PC-9 (cell line): ENCODE results near the gene TIMM29. TPM values are rescaled to one million over a fixed set of nuclear protein-coding genes. Genes with fewer than 3 reads are reported as not detected.

Experiments used
- BruUV-seq: library from RNA; stranded (reverse); fragments of 400-500 nt; replicated peaks from 2 replicates; lab custom pipeline; 2021; lab: Mats Ljungman, UMichigan
- CTCF ChIA-PET: fragments of 300-600 bp; sonication (Branson Sonifier 250); formaldehyde crosslinking; loops from one replicate; lab custom pipeline; 2022; ENCODE audit warnings: antibody characterized with exemption; lab: Charles Lee
- POLR2A ChIA-PET: fragments of 300-600 bp; sonication (Branson Sonifier 250); formaldehyde crosslinking; loops from one replicate; lab custom pipeline; 2022; ENCODE audit warnings: antibody characterized with exemption; ENCODE audit not compliant: unreplicated experiment; lab: Charles Lee
- DNase-seq, 2 experiments: peaks; one replicate each; pipeline versions ENCODE4 v3.0.0 to v3.0.0-alpha.2; 2015 to 2022; ENCODE audit warnings: mixed read lengths in 1 of 2
- H2AFZ ChIP-seq: fragments of 200-600 bp; sonication (generic); 2 replicates; pipeline ENCODE4 v1.8.1; 2017; ENCODE audit warnings: antibody characterized with exemption
- H3F3A ChIP-seq: fragments of 200-600 bp; sonication (generic); 2 replicates; pipeline ENCODE4 v1.8.1; 2017; ENCODE audit warnings: antibody characterized with exemption, mild to moderate bottlenecking, low read depth; ENCODE audit not compliant: insufficient read depth
- H3K27ac ChIP-seq: fragments of 200-600 bp; sonication (generic); 2 replicates; pipeline ENCODE4 v1.6.1; 2016; ENCODE audit warnings: mixed run types
- H3K27me3 ChIP-seq: fragments of 200-600 bp; sonication (generic); 2 replicates; pipeline ENCODE4 v1.6.1; 2016; ENCODE audit warnings: low read depth, mixed run types; ENCODE audit not compliant: insufficient read depth
- H3K36me3 ChIP-seq: fragments of 200-600 bp; sonication (generic); 2 replicates; pipeline ENCODE4 v1.6.1; 2016; ENCODE audit warnings: low read depth, mixed run types
- H3K4me1 ChIP-seq: fragments of 200-600 bp; sonication (generic); replicated peaks from 2 replicates; pipeline ENCODE4 v1.6.1; 2016; ENCODE audit warnings: mixed run types; ENCODE audit not compliant: insufficient read depth
- H3K4me2 ChIP-seq: fragments of 200-600 bp; sonication (generic); 2 replicates; pipeline ENCODE4 v1.6.1; 2017; ENCODE audit warnings: mixed run types
- H3K4me3 ChIP-seq: fragments of 200-600 bp; sonication (generic); 2 replicates; pipeline ENCODE4 v1.6.1; 2016; ENCODE audit warnings: mixed run types
- H3K79me2 ChIP-seq: fragments of 200-600 bp; sonication (generic); 2 replicates; pipeline ENCODE4 v1.6.1; 2017; ENCODE audit warnings: low read depth, mixed run types
- H3K9me2 ChIP-seq: fragments of 200-600 bp; sonication (generic); 2 replicates; pipeline ENCODE4 v1.8.1; 2017; ENCODE audit warnings: mild to moderate bottlenecking; ENCODE audit not compliant: insufficient read depth
- H3K9me3 ChIP-seq: fragments of 200-600 bp; sonication (generic); 2 replicates; pipeline ENCODE4 v1.8.1; 2016; ENCODE audit warnings: low read depth; ENCODE audit not compliant: insufficient read depth
- H4K20me1 ChIP-seq: fragments of 200-600 bp; sonication (generic); 2 replicates; pipeline ENCODE4 v1.8.1; 2017; ENCODE audit not compliant: insufficient read depth
- EZH2 ChIP-seq: fragments of 200-600 bp; sonication (generic); IDR thresholded peaks from 2 replicates; pipeline ENCODE4 v1.8.0; 2017; ENCODE audit warnings: antibody characterized with exemption, low read depth
- intact Hi-C: fragments of 100-400 bp; cut with micrococcal nuclease; formaldehyde crosslinking; loops from one replicate; pipeline ENCODE4 v1.10.0; 2022; ENCODE audit not compliant: unreplicated experiment
- total RNA-seq: library from RNA; stranded (reverse); gene quantifications from 2 replicates; pipeline ENCODE4 v1.2.3, GENCODE V29; 2021
- TF ChIP-seq, protein P1 (sequence below): fragments of 200-600 bp; sonication (generic); conservative IDR thresholded peaks from 2 replicates; pipeline ENCODE4 v1.6.1; 2017; ENCODE audit warnings: mixed run types, antibody characterized with exemption, mild to moderate bottlenecking, moderate library complexity

Gene TIMM29
- total RNA-seq, 1 experiment from 2014 or later = 22.4 TPM

DNA sequence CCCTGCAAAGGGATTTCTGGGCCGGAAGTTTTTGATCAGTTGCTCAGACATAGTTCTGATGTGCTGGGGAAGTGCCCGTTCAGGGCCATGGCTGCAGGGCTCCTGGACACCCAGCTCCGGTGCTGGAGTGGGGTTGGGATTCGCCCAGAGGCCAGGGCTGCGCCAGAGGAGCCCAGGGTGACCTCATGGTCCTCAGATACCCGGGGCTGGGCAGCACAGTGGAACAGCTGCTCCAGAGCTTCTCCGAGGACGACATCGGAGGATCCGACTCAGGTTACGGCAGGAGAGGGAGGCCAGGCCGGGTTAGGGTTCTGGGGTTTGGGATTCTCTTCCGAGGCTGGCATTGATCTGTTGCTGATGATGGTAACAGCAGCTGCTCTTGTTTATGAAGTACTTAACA, 36.4 kb upstream of the TIMM29 start:
- ChIA-PET POLR2A (no interaction called here), CTCF (no interaction called here)
- no peaks in the 10 kb centered on the region for H3K27me3 ChIP-seq
- peaks cover 64% of the 10 kb centered on the region for H3K79me2 ChIP-seq
- H4K20me1 ChIP-seq = peaks cover 31% of the 10 kb centered on the region
- no peak overlapping the region for H3K27ac ChIP-seq
- H3K36me3 ChIP-seq = no peaks in the 10 kb centered on the region
- H3K9me3 ChIP-seq = no peaks in the 10 kb centered on the region
- TF ChIP-seq EZH2 = no peak
- TF ChIP-seq, protein P1, sequence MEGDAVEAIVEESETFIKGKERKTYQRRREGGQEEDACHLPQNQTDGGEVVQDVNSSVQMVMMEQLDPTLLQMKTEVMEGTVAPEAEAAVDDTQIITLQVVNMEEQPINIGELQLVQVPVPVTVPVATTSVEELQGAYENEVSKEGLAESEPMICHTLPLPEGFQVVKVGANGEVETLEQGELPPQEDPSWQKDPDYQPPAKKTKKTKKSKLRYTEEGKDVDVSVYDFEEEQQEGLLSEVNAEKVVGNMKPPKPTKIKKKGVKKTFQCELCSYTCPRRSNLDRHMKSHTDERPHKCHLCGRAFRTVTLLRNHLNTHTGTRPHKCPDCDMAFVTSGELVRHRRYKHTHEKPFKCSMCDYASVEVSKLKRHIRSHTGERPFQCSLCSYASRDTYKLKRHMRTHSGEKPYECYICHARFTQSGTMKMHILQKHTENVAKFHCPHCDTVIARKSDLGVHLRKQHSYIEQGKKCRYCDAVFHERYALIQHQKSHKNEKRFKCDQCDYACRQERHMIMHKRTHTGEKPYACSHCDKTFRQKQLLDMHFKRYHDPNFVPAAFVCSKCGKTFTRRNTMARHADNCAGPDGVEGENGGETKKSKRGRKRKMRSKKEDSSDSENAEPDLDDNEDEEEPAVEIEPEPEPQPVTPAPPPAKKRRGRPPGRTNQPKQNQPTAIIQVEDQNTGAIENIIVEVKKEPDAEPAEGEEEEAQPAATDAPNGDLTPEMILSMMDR = no peak
- no peak overlapping the region for H3K4me2 ChIP-seq
- H3F3A ChIP-seq = peaks cover 7% of the 10 kb centered on the region; the same call in 1 of the 2 replicates
- H3K4me3 ChIP-seq = no peak overlapping the region
- H3K4me1 ChIP-seq = 0 out of 2 replicates have a peak, but pooled peaks cover 9% of the 10 kb centered on the region
- BruUV-seq = no TSS peak
- no peak overlapping the region for H2AFZ ChIP-seq
- no peak for DNase-seq
- intact Hi-C loops = no loop called here
- no peaks in the 10 kb centered on the region for H3K9me2 ChIP-seq

DNA sequence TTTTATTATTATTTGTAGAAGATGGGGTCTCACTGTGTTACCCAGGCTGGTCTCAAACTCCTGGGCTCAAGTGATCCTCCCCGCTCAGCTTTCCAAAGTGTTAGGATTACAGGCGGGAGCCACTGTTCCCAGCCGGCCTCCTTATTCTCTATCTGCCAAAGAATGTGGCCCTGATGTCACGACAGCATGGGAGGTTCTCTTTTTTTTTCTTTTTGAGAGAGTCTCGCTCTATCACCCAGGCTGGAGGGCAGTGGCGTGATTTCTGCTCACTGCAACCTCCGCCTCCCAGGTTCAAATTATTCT, 33.7 kb upstream of the TIMM29 start:
- Histone ChIP-seq H3K4me3 (no peak overlapping the region), H3K4me2 (no peak overlapping the region), H3K36me3 (no peaks in the 10 kb centered on the region), H3K27me3 (no peaks in the 10 kb centered on the region), H3K4me1 (peaks cover 32% of the 10 kb centered on the region), H3K27ac (no peak overlapping the region), H3K9me3 (no peaks in the 10 kb centered on the region), H2AFZ (no peak overlapping the region), H3K79me2 (peaks cover 60% of the 10 kb centered on the region), H3F3A (peaks cover 28% of the 10 kb centered on the region), H4K20me1 (peaks cover 47% of the 10 kb centered on the region), H3K9me2 (no peaks in the 10 kb centered on the region)
- intact Hi-C loops = no loop called here
- CTCF ChIA-PET = no interaction called here
- POLR2A ChIA-PET = no interaction called here
- TF ChIP-seq, protein P1 = no peak
- TF ChIP-seq EZH2 = no peak
- no peak for DNase-seq
- BruUV-seq = no TSS peak

DNA sequence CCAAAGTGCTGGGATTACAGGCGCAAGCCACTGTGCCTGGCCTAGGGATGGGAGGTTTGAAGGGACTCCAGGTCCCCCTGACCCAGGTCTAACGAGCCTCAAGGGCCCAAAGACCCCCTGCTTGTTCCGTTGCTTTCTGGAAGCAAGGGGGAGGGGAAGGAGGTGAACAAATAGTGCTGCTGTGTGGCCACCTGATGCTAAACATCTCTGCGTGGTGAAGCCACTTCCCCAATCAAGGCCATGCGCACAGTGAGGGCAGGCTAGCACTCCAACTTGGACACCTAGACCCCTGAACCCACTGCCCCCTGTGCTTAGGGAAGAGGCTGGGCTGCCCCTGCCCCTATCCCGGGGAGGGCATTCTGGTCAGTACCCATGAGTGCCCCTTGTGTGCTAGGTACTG, 33.2 kb upstream of the TIMM29 start:
- intact Hi-C loops = no loop called here
- no peaks in the 10 kb centered on the region for H3K27me3 ChIP-seq
- H3K27ac ChIP-seq = no peak overlapping the region
- H3K4me3 ChIP-seq = no peak overlapping the region
- ChIA-PET CTCF (no interaction called here), POLR2A (no interaction called here)
- TF ChIP-seq, protein P1 = no peak
- no peak for TF ChIP-seq EZH2
- DNase-seq = no peak
- H3K9me3 ChIP-seq = no peaks in the 10 kb centered on the region
- H3K36me3 ChIP-seq = no peaks in the 10 kb centered on the region
- peaks cover 33% of the 10 kb centered on the region for H3F3A ChIP-seq
- peaks cover 65% of the 10 kb centered on the region for H3K79me2 ChIP-seq
- peaks cover 37% of the 10 kb centered on the region for H3K4me1 ChIP-seq
- no peak overlapping the region for H3K4me2 ChIP-seq
- peaks cover 52% of the 10 kb centered on the region for H4K20me1 ChIP-seq
- no TSS peak for BruUV-seq
- H3K9me2 ChIP-seq = no peaks in the 10 kb centered on the region
- H2AFZ ChIP-seq = no peak overlapping the region
